H1 (cell line): ENCODE measurements around the gene SYNPR. TPM values are rescaled to one million over a fixed set of nuclear protein-coding genes. Genes with fewer than 3 reads are reported as not detected.

ENCODE experiments used
- CTCF ChIA-PET: fragments of 300-600 bp; sonication (Branson Sonifier 250); formaldehyde crosslinking; loops from one replicate; lab custom pipeline; 2021; ENCODE audit not compliant: partially characterized antibody; lab: Charles Lee
- POLR2A ChIA-PET: fragments of 300-600 bp; sonication (Branson Sonifier 250); formaldehyde crosslinking; loops from one replicate; lab custom pipeline; 2021; ENCODE audit warnings: inconsistent platforms; ENCODE audit not compliant: partially characterized antibody; lab: Charles Lee
- DNase-seq, 2 experiments: peaks; one replicate each; pipeline versions ENCODE4 v3.0.0 to v3.0.0-alpha.2; 2010 to 2022; ENCODE audit warnings: low spot score in 2 of 2, low read depth in 1 of 2, mixed read lengths in 1 of 2
- FAIRE-seq: peaks from 2 replicates; lab custom pipeline; 2011; peaks lifted over from hg19 to GRCh38; lab: Jason Lieb, UNC
- H2AFZ ChIP-seq: 2 replicates; pipeline ENCODE4 v1.8.1; 2012; ENCODE audit warnings: low read length, inconsistent platforms
- H2AK5ac ChIP-seq: 2 replicates; pipeline ENCODE4 v1.6.1; 2013; ENCODE audit warnings: low read depth, low read length
- H2BK120ac ChIP-seq: replicated peaks from 2 replicates; pipeline ENCODE3; 2013; ENCODE audit warnings: low read depth, low read length, inconsistent platforms
- H2BK12ac ChIP-seq: 2 replicates; pipeline ENCODE4 v1.6.1; 2013; ENCODE audit warnings: low read depth, low read length
- H2BK15ac ChIP-seq: 2 replicates; pipeline ENCODE4 v1.6.1; 2013; ENCODE audit warnings: low read length
- H2BK20ac ChIP-seq: 2 replicates; pipeline ENCODE4 v1.6.1; 2013; ENCODE audit warnings: low read length
- H2BK5ac ChIP-seq: 2 replicates; pipeline ENCODE4 v1.6.1; 2013; ENCODE audit warnings: low read depth, low read length
- H3K14ac ChIP-seq: 2 replicates; pipeline ENCODE4 v1.6.1; 2013; ENCODE audit warnings: inconsistent platforms; ENCODE audit not compliant: insufficient read length
- H3K18ac ChIP-seq: 2 replicates; pipeline ENCODE4 v1.6.1; 2013; ENCODE audit warnings: low read length; ENCODE audit errors: extremely low read depth
- H3K23ac ChIP-seq: 2 replicates; pipeline ENCODE4 v1.6.1; 2013; ENCODE audit warnings: inconsistent platforms; ENCODE audit not compliant: insufficient read length
- H3K23me2 ChIP-seq: 2 replicates; pipeline ENCODE4 v1.6.1; 2013; ENCODE audit warnings: low read depth, low read length
- H3K27ac ChIP-seq: 2 replicates; pipeline ENCODE4 v1.6.1; 2011; ENCODE audit warnings: low read depth, low read length, inconsistent platforms
- H3K27me3 ChIP-seq, 4 experiments: replicated peaks in 1 of 4; 1 replicate in 1 of 4; 2 replicates in 3 of 4; pipeline versions ENCODE4 v1.6.1 to v1.8.1; 2011 to 2013; ENCODE audit warnings: low read length in 3 of 4, mild to moderate bottlenecking in 3 of 4, inconsistent platforms in 2 of 4, mixed read lengths in 2 of 4, moderate library complexity in 1 of 4; ENCODE audit not compliant: control insufficient read depth in 3 of 4, insufficient read depth in 3 of 4; ENCODE audit errors: extremely low read depth in 1 of 4
- H3K36me3 ChIP-seq, 4 experiments: 2 replicates each; pipeline versions ENCODE4 v1.6.1 to v1.8.1; 2011 to 2013; ENCODE audit warnings: mild to moderate bottlenecking in 4 of 4, low read length in 3 of 4, moderate library complexity in 2 of 4, control low read depth in 1 of 4, inconsistent platforms in 1 of 4; ENCODE audit not compliant: insufficient read depth in 4 of 4, control insufficient read depth in 2 of 4
- H3K4ac ChIP-seq: replicated peaks from 2 replicates; pipeline ENCODE3; 2013; ENCODE audit warnings: low read length, low read depth, mixed read lengths, inconsistent platforms; ENCODE audit not compliant: insufficient read length
- H3K4me1 ChIP-seq, 4 experiments: replicated peaks in 1 of 4; 1 replicate in 1 of 4; 2 replicates in 3 of 4; pipeline versions ENCODE4 v1.6.1 to v1.8.1; 2011 to 2013; ENCODE audit warnings: low read length in 3 of 4, inconsistent platforms in 2 of 4, mixed read lengths in 1 of 4; ENCODE audit not compliant: insufficient read depth in 4 of 4, control insufficient read depth in 3 of 4
- H3K4me2 ChIP-seq, 2 experiments: 2 replicates each; pipeline versions ENCODE4 v1.6.1 to v1.8.1; 2011 to 2013; ENCODE audit warnings: low read depth in 2 of 2, low read length in 2 of 2, control low read depth in 1 of 2, inconsistent platforms in 1 of 2, mild to moderate bottlenecking in 1 of 2; ENCODE audit not compliant: insufficient read depth in 1 of 2
- H3K4me3 ChIP-seq, 4 experiments: fragments of 200-600, 300-600 bp in 1 of 4; sonication (generic), shearing (Covaris generic), sonication (Bioruptor Twin) in 1 of 4; 2 replicates each; pipeline versions ENCODE4 v1.5.1 to v1.8.1; 2011 to 2016; ENCODE audit warnings: low read length in 4 of 4, low read depth in 3 of 4, control low read depth in 2 of 4, inconsistent platforms in 2 of 4, mild to moderate bottlenecking in 2 of 4, mixed read lengths in 1 of 4, moderate library complexity in 1 of 4; ENCODE audit not compliant: insufficient read depth in 2 of 4; ENCODE audit errors: extremely low read depth in 1 of 4
- H3K56ac ChIP-seq: replicated peaks from 2 replicates; pipeline ENCODE3; 2013; ENCODE audit warnings: low read depth, mild to moderate bottlenecking, mixed read lengths, low read length, inconsistent platforms; ENCODE audit not compliant: insufficient read length
- H3K79me1 ChIP-seq: 2 replicates; pipeline ENCODE4 v1.6.1; 2013; ENCODE audit warnings: low read depth, low read length, control low read depth
- H3K79me2 ChIP-seq, 2 experiments: 2 replicates each; pipeline versions ENCODE4 v1.6.1 to v1.8.1; 2012 to 2013; ENCODE audit warnings: low read length in 2 of 2, mild to moderate bottlenecking in 2 of 2, inconsistent platforms in 1 of 2; ENCODE audit not compliant: insufficient read depth in 2 of 2, control insufficient read depth in 1 of 2
- H3K9ac ChIP-seq, 4 experiments: replicated peaks in 1 of 4; 1 replicate in 1 of 4; 2 replicates in 3 of 4; pipeline versions ENCODE4 v1.6.1 to v1.8.1; 2011 to 2013; ENCODE audit warnings: low read depth in 3 of 4, low read length in 3 of 4, control low read depth in 2 of 4, mild to moderate bottlenecking in 2 of 4, moderate library complexity in 2 of 4, inconsistent platforms in 1 of 4; ENCODE audit errors: extremely low read depth in 1 of 4
- H3K9me3 ChIP-seq, 2 experiments: 2 replicates each; pipeline versions ENCODE4 v1.6.1 to v1.8.1; 2012 to 2013; ENCODE audit warnings: mild to moderate bottlenecking in 2 of 2, moderate library complexity in 2 of 2, control low read depth in 1 of 2, inconsistent platforms in 1 of 2, low read depth in 1 of 2, low read length in 1 of 2, mixed read lengths in 1 of 2; ENCODE audit not compliant: insufficient read depth in 2 of 2
- H4K20me1 ChIP-seq, 2 experiments: replicated peaks in 1 of 2; 2 replicates each; pipeline versions ENCODE3 to v1.8.1; 2011 to 2013; ENCODE audit warnings: inconsistent platforms in 2 of 2, low read length in 2 of 2, mild to moderate bottlenecking in 1 of 2; ENCODE audit not compliant: insufficient read depth in 2 of 2, control insufficient read depth in 1 of 2
- H4K5ac ChIP-seq: 2 replicates; pipeline ENCODE4 v1.6.1; 2013; ENCODE audit warnings: low read length, low read depth, mixed read lengths, inconsistent platforms; ENCODE audit not compliant: insufficient read length
- H4K8ac ChIP-seq: 2 replicates; pipeline ENCODE4 v1.8.0; 2013; ENCODE audit warnings: mild to moderate bottlenecking, moderate library complexity, low read length, inconsistent platforms; ENCODE audit not compliant: insufficient read depth; ENCODE audit errors: extremely low read depth
- H4K91ac ChIP-seq: replicated peaks from 2 replicates; pipeline ENCODE3; 2013; ENCODE audit warnings: low read length, mixed read lengths, inconsistent platforms; ENCODE audit not compliant: insufficient read length
- CEBPB ChIP-seq: IDR thresholded peaks from 2 replicates; pipeline ENCODE4 v1.6.1; 2012; ENCODE audit warnings: low read depth, low read length
- CTCF ChIP-seq, 3 experiments: IDR thresholded peaks; 1 replicate in 2 of 3; 2 replicates in 1 of 3; pipeline versions ENCODE4 v1.5.1 to v1.6.1; 2011; ENCODE audit warnings: low read length in 3 of 3, mild to moderate bottlenecking in 3 of 3, inconsistent platforms in 2 of 3, low read depth in 1 of 3, moderate library complexity in 1 of 3; ENCODE audit not compliant: insufficient read depth in 1 of 3; ENCODE audit errors: control extremely low read depth in 1 of 3
- HDAC6 ChIP-seq: IDR thresholded peaks from one replicate; pipeline ENCODE4 v1.7.1; 2012; ENCODE audit warnings: low read depth, mild to moderate bottlenecking, inconsistent platforms, low read length, moderate library complexity
- PHF8 ChIP-seq: fragments of 200-600 bp; sonication (generic); conservative IDR thresholded peaks from 2 replicates; pipeline ENCODE4 v1.7.1; 2012; ENCODE audit warnings: low read depth, mild to moderate bottlenecking, inconsistent platforms, low read length, moderate library complexity
- USF2 ChIP-seq: IDR thresholded peaks from 2 replicates; pipeline ENCODE4 v1.6.1; 2011; ENCODE audit warnings: low read length, improper control_type of control experiment
- WGBS, 2 experiments: shearing (Covaris generic) in 1 of 2; methylation state at CpG; one replicate each; pipeline versions ENCODE4 v1.1.6 to v1.1.7; 2013 to 2015; ENCODE audit warnings: low lambda C conversion rate in 2 of 2, mixed read lengths in 2 of 2, inconsistent platforms in 1 of 2, low coverage in 1 of 2, missing lambda C conversion rate in 1 of 2; ENCODE audit not compliant: insufficient replicate concordance in 2 of 2, insufficient coverage in 1 of 2, insufficient read length in 1 of 2; ENCODE audit errors: extremely low coverage in 1 of 2, missing lambda C conversion rate in 1 of 2; 5-methylcytosine and 5-hydroxymethylcytosine counted together
- polyA plus RNA-seq, 7 experiments: library from polyadenylated mRNA; depleted of rRNA in 3 of 7; stranded (reverse) in 5 of 7; unstranded in 2 of 7; fragments of >200 nt in 5 of 7; fragments of 200-250 nt in 2 of 7; gene quantifications; 1 replicate in 5 of 7; 2 replicates in 1 of 7; 4 replicates in 1 of 7; pipeline versions ENCODE4 v1.2.1 to v1.2.3, GENCODE V29; 2011 to 2013; ENCODE audit warnings: missing spikeins in 2 of 7, mixed read lengths in 2 of 7
- total RNA-seq: library from RNA; stranded (reverse); fragmentation: NEBNext Ultra II Directional; extraction: Animal tissue kit (Norgen Biotek cat#: 25700); gene quantifications from 2 replicates; pipeline ENCODE4 v1.2.1, GENCODE V29; 2021

SYNPR gene
- total and polyA plus RNA-seq, 2 of the 8 experiments (the other 6 are each of a cell fraction or from before 2014, with no cell fraction given): 0.39 to 0.99 TPM

GRCh38 chr3:63532521-63532920, 254.4 kb downstream of the SYNPR start:
- H3K4me3 ChIP-seq: no peak overlapping the region
- H3K79me1 ChIP-seq: no peaks in the 10 kb centered on the region
- no peak overlapping the region for H2BK12ac ChIP-seq
- H3K9ac ChIP-seq: no peak overlapping the region
- H3K23ac ChIP-seq: no peak overlapping the region
- CTCF ChIA-PET: no interaction called here
- no peak overlapping the region for H4K8ac ChIP-seq
- H3K27ac ChIP-seq: no peak overlapping the region
- H2BK5ac ChIP-seq: no peak overlapping the region
- TF ChIP-seq USF2 (no peak), HDAC6 (no peak), CEBPB (no peak), PHF8 (no peak), CTCF (IDR thresholded peaks at IDR 0.05; ENCODE audit: control extremely low read depth in 1 of 3, insufficient read depth in 1 of 3, low read depth in 1 of 3, low read length in 3 of 3) (no peak)
- TF ChIP-seq, all 59 proteins: peak for 0
- no peaks in the 10 kb centered on the region for H3K79me2 ChIP-seq
- H3K36me3 ChIP-seq: no peaks in the 10 kb centered on the region
- H3K4me2 ChIP-seq: no peak overlapping the region
- no peak overlapping the region for H2BK20ac ChIP-seq
- H4K91ac ChIP-seq: no peak overlapping the region
- POLR2A ChIA-PET: no interaction called here
- DNase-seq (no peak), FAIRE-seq (no peak)
- H3K4ac ChIP-seq: no peak overlapping the region
- no peak overlapping the region for H2AK5ac ChIP-seq
- no peak overlapping the region for H2BK15ac ChIP-seq
- H3K27me3 ChIP-seq: no peaks in the 10 kb centered on the region
- no peak overlapping the region for H4K5ac ChIP-seq
- no peaks in the 10 kb centered on the region for H3K23me2 ChIP-seq
- H3K4me1 ChIP-seq: peaks cover 0 to 4% (median under 1%) of the 10 kb centered on the region in 4 experiments; a peak in 5 of 7 replicates
- no peaks in the 10 kb centered on the region for H3K9me3 ChIP-seq
- WGBS, 2 experiments: 86% methylated on average over 5 of the region's 5 CpGs; no CpG with 5 or more reads in 1 of the 2 experiments
- no peak overlapping the region for H3K56ac ChIP-seq
- no peaks in the 10 kb centered on the region for H4K20me1 ChIP-seq
- H3K18ac ChIP-seq: no peak overlapping the region
- H3K14ac ChIP-seq: no peak overlapping the region
- H2BK120ac ChIP-seq: no peak overlapping the region
- no peak overlapping the region for H2AFZ ChIP-seq
